SH-SY5Y (cell line): Measurements from ENCODE around the gene LRRC57.

Experiments used
- GATA2 ChIP-seq: IDR thresholded peaks from 2 replicates; pipeline ENCODE4 v1.6.1; 2011; ENCODE audit warnings: mild to moderate bottlenecking, low read depth, low read length
- GATA3 ChIP-seq: IDR thresholded peaks from 2 replicates; pipeline ENCODE4 v1.6.1; 2011; ENCODE audit warnings: low read depth, mild to moderate bottlenecking, low read length, moderate library complexity

GRCh38 chr15:42549741-42550392, 1.3 kb upstream of the LRRC57 start:
- TF ChIP-seq GATA2: no peak
- TF ChIP-seq GATA3: no peak
